Left ventricle myocardium inferior (tissue), 1 donor: ENCODE data around the gene MTHFSD. TPM values are rescaled to one million over a fixed set of nuclear protein-coding genes. Genes with fewer than 3 reads are reported as not detected.

Experiments
- DNase-seq: peaks from one replicate; pipeline ENCODE4 v3.0.0-alpha.2; 2020
- H3K27ac ChIP-seq: fragments of 200-600 bp; replicated peaks from 2 replicates; pipeline ENCODE4 v1.8.0; 2021
- H3K27me3 ChIP-seq: fragments of 200-600 bp; 2 replicates; pipeline ENCODE4 v1.8.0; 2021; ENCODE audit warnings: low read depth
- H3K36me3 ChIP-seq: fragments of 200-600 bp; 2 replicates; pipeline ENCODE4 v1.8.0; 2021
- H3K4me1 ChIP-seq: fragments of 200-600 bp; 2 replicates; pipeline ENCODE4 v1.8.0; 2021
- H3K4me3 ChIP-seq: fragments of 200-600 bp; 2 replicates; pipeline ENCODE4 v1.8.0; 2021; ENCODE audit warnings: mild to moderate bottlenecking, moderate library complexity
- H3K9me3 ChIP-seq: fragments of 200-600 bp; replicated peaks from 2 replicates; pipeline ENCODE4 v1.8.0; 2021
- intact Hi-C: fragments of 100-400 bp; cut with micrococcal nuclease; formaldehyde crosslinking; loops from one replicate; pipeline ENCODE4 v1.11.0; 2022
- total RNA-seq: library from RNA; stranded (reverse); fragmentation: NEBNext Ultra II Directional; extraction: Animal tissue kit (Norgen Biotek cat#: 25700); gene quantifications from one replicate; pipeline ENCODE4 v1.2.1, GENCODE V29; 2021
- TF ChIP-seq, protein P1 (sequence below): fragments of 200-600 bp; IDR thresholded peaks from 2 replicates; pipeline ENCODE4 v1.8.0; 2021; ENCODE audit warnings: antibody characterized with exemption, mild to moderate bottlenecking, borderline replicate concordance
- donor health status: DM: no; HTN: yes; CAD: no; lungs with severe emphysema.

Gene MTHFSD
- total RNA-seq, 1 donor from 2014 or later, result 10.2 TPM

GRCh38 chr16:86541560-86541959, 13.5 kb downstream of the MTHFSD start:
- TF ChIP-seq, protein P1, sequence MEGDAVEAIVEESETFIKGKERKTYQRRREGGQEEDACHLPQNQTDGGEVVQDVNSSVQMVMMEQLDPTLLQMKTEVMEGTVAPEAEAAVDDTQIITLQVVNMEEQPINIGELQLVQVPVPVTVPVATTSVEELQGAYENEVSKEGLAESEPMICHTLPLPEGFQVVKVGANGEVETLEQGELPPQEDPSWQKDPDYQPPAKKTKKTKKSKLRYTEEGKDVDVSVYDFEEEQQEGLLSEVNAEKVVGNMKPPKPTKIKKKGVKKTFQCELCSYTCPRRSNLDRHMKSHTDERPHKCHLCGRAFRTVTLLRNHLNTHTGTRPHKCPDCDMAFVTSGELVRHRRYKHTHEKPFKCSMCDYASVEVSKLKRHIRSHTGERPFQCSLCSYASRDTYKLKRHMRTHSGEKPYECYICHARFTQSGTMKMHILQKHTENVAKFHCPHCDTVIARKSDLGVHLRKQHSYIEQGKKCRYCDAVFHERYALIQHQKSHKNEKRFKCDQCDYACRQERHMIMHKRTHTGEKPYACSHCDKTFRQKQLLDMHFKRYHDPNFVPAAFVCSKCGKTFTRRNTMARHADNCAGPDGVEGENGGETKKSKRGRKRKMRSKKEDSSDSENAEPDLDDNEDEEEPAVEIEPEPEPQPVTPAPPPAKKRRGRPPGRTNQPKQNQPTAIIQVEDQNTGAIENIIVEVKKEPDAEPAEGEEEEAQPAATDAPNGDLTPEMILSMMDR, result no peak
- Histone ChIP-seq H3K36me3 (peaks cover 87% of the 10 kb centered on the region), H3K9me3 (no peaks in the 10 kb centered on the region), H3K27ac (no peak overlapping the region), H3K4me3 (no peak overlapping the region), H3K4me1 (peaks cover 13% of the 10 kb centered on the region), H3K27me3 (no peaks in the 10 kb centered on the region)
- intact Hi-C loops, result no loop called here
- DNase-seq, result no peak

- peaks cover 8% of the 10 kb centered on the region for H3K4me1 ChIP-seq
- H3K36me3 ChIP-seq, result peaks cover 81% of the 10 kb centered on the region
These were observed 14.1 kb downstream of the MTHFSD start for GRCh38 chr16:86540894-86541293.

DNA sequence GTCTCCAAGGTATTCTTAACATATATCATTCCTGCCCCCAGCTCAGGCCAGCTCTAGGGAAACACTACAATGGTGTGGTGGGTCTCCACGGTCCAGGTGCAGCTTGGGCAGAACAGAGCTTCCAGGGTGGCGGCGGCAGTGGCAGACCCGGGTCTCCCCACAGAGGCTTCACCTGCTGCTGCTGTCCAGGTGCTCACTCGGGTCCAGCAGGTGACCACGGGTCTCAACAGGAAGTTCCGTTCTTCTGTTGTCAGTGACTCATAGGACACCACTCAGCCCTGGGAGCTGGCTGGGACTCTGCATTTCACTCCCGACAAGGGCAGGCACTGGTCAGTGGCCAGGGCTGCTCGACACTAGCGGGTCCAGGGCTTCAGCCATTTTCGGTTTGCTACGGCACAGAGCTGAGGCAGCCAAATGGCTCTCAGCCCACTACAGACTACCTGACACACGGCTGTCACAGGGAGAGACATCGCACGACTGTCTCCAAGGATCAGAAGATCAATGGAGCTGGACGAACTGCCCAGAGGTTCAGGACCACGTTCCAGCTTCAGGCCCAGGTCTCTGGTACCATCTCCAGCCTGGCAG, 16.7 kb downstream of the MTHFSD start:
- intact Hi-C loops, result no loop called here

More at GRCh38 chr16:86540894-86541293, 14.1 kb downstream of the MTHFSD start:
- Histone ChIP-seq H3K9me3 (no peaks in the 10 kb centered on the region), H3K27me3 (no peaks in the 10 kb centered on the region), H3K4me3 (no peak overlapping the region), H3K27ac (no peak overlapping the region)
- intact Hi-C loops, result no loop called here
- no peak for DNase-seq
- TF ChIP-seq, protein P1, result no peak

DNA sequence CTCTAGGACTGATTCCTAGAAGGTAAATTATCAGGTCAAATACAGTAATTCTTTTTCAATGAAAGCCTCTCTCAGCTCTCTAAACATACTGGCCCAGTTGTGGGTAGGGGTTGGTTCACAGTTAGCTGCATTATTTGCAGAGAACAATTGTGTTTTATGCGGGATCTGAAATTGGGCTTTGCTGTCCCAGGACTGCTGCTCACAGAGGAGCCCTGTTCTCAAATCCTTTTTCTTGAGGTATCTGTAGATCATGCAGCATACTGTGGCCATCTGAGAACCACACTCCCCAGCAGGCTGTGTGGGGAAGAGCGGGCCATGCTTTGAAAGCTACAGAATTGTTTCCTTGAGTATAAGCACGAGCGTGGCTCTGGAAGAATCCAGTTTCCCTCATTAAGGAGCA, 17.5 kb downstream of the MTHFSD start:
- H3K27me3 ChIP-seq, result no peaks in the 10 kb centered on the region
- intact Hi-C loops, result no loop called here
- no peak for DNase-seq
- no peaks in the 10 kb centered on the region for H3K9me3 ChIP-seq
- H3K4me3 ChIP-seq, result no peak overlapping the region
- H3K36me3 ChIP-seq, result peaks cover 67% of the 10 kb centered on the region
- no peak overlapping the region for H3K27ac ChIP-seq
- TF ChIP-seq, protein P1, result no peak
- no peaks in the 10 kb centered on the region for H3K4me1 ChIP-seq

More for the DNA sequence above, 16.7 kb downstream of the MTHFSD start:
- Histone ChIP-seq H3K27me3 (no peaks in the 10 kb centered on the region), H3K4me1 (no peaks in the 10 kb centered on the region), H3K9me3 (no peaks in the 10 kb centered on the region), H3K27ac (no peak overlapping the region), H3K4me3 (no peak overlapping the region), H3K36me3 (peaks cover 71% of the 10 kb centered on the region)
- no peak for DNase-seq
- TF ChIP-seq, protein P1, result no peak

DNA sequence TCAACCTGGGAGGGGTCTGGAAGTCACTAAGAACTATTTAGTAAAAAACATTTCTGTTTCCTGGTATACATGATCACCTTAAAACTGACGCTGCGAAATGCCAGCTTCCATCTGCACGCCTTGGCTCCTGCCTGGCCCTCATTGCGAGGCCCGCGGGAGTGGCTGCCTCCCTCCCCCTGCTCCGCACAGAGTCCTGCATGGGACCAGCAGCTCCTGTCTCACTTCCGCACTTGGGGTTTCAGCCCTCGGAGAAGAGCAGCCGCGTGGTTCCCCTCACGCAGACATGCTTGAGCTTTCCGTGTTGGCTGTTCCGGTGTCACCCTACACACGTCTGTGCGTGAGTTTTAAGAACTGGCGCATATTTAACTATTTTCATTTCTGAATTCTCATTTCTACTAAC, 18.4 kb downstream of the MTHFSD start:
- Histone ChIP-seq H3K27ac (no peak overlapping the region), H3K36me3 (peaks cover 67% of the 10 kb centered on the region), H3K4me3 (no peak overlapping the region), H3K9me3 (no peaks in the 10 kb centered on the region), H3K4me1 (no peaks in the 10 kb centered on the region), H3K27me3 (no peaks in the 10 kb centered on the region)
- no peak for DNase-seq
- intact Hi-C loops, result no loop called here
- TF ChIP-seq, protein P1, result no peak
